ENCODE data around the gene PXDC1.

The PXDC1 gene, protein sequence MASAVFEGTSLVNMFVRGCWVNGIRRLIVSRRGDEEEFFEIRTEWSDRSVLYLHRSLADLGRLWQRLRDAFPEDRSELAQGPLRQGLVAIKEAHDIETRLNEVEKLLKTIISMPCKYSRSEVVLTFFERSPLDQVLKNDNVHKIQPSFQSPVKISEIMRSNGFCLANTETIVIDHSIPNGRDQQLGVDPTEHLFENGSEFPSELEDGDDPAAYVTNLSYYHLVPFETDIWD

DNA sequence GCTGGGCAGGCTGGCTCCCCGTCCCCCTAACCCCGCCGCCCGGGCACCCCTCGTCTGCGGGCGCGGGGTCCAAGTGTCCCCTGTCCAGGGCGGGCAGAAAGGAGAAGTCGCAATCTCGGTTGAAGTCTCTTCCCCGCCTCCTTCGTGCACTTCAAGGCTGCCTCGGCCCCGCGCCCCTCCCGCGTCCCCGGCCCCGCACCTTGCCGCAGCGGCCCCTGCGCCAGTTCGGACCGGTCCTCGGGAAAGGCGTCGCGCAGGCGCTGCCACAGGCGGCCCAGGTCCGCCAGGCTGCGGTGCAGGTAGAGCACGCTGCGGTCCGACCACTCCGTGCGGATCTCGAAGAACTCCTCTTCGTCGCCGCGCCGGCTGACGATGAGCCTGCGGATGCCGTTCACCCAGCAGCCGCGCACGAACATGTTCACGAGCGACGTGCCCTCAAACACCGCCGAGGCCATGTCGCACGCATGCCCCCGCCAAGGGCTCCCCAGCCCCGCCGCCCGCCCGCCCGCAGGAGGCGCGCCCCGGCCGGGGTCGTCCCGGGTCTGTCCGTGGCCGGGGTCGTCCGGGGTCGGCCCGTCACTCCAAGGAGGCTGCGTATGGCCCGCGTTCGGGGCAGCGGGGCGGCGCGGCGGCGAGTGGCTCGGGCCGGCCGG lies at the start of gene PXDC1:
TSS of gene PXDC1 (minus strand) at position 637 of the 653 bp plus-strand sequence. CDS start at position 455, 182 bp downstream.
- peak; percentile 49 for DNase-seq

DNA sequence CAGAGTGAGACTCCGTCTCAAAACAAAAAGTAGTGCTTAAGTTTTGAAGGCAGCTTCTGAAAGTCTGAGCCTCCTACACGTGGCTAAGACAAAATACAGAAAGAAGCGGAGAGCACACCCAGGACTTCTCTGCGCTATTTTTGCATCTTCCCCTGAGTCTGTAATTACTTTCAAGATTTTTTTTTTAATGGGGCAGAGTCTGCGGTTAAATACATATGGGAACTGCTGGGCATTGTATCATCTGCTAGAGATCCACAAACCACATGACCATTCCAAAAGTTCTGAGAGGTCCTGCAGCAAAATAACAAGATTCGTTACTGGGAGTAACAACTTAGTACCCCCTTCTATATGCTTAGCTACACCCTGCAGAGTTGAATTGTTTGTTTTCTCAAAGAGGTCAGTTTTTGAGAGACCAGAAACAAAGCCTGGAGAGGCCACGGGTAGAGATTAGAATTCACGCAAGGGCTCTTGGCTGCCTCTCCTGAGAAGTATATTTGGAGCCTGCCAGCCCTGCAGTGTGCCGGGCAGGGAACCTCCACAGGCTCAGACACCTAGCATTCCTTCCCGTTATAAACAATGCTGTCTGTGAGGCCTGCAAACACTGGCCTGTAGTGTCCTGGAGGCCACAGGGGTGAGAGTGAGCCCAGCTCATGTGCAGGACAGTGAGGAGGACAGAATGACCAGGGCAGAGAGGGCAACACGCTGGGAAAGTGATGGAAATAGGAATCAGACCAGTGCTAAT lies 49.5 kb upstream of the PXDC1 start:
- no peak for DNase-seq

DNA sequence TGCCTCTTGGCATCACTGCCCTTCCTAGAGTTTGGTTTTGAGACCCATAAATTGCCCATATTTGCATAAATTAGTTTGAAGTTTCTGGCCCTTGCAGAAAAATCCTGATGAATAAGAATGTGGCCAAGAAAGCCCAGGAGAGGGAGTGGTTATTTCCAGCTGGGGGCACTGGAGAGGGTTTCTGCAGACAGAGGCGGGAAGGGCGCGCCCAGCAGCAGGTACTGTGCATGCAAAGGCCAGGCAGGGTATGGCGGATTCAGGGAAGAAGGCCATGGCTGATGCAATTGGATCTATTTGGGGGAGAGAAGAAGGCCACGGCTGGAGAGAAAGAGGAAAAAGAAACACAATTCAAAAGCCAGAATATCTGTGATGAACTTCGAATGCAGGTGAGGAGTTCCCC lies 48.2 kb upstream of the PXDC1 start:
- no peak for DNase-seq

DNA sequence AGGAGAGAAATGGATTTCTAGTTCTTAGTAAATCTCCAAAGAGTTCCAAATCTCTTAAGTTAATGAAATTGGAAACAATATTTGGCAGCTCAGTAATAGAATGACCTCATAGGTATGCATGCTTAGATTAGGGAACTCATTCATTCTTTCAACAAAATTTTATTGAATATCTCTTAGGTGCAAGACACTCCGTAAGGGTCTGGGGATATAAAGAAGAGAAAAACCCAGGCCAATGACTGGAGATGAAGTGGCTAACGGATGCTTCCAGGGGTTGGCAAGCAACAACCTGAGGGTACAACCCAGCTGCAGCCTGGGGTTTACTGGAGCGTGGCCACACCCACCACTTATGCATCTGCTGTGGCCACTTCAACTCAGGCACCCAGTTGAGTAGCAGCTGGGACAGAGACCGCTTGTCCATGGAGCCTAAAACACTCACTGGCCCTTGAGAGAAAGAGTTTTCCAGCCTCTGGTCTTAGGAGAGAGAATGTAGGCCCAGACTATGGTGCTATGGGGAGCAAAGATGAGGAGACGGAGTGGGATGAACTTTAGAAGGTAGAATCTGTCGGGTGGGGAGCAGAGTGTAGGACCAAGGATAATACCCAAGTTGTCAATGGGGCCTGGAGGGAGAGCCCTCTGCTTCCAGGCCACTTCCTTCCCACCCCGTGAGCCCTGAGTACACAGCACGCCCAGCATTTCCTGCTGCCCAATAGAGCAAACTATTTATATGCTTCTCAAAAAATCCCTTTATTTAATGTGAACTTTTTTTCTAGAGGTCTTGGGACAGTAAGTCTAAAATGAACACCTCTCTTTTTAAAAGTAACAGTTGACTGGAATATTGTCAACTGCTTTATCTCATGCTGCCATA lies 46.8 kb upstream of the PXDC1 start:
- DNase-seq = no peak

DNA sequence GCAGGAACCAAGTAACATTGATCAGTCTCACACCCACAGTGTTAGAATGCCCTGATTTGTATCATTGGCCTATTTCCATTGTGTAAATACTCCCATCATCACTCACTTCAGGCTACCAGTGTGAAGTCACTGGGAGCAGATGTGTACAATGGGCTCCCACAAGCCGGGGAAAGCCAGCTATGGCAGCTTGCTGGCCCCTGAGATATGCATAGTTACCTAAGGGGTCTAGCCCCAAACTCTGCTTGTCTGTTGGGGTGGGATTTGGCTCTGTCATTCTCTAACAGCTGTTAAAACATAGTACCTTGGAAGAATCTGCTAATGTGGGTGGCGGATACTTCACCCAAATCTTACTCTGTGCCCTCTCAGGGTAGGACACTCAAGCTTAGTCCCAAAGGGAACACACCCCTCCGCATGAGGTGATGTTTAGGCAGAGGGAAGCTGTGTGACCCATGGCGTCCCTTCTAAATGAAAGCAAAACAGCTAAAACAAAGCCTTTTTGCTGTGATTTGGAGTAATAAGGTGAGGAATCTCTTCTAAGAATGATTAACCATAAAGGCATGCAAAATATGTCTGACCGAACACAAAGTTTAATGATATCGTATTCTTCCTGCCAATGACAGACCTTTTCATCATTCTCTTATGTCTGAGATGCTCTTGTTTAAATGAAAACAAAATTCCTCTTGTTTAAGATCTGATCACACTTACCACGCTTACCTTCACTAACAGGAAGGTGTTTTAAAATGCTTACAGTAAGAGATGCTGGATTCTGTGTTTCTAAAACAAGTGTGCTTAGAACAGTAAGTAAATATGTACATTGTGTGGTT lies 45.9 kb upstream of the PXDC1 start:
- DNase-seq = no peak

DNA sequence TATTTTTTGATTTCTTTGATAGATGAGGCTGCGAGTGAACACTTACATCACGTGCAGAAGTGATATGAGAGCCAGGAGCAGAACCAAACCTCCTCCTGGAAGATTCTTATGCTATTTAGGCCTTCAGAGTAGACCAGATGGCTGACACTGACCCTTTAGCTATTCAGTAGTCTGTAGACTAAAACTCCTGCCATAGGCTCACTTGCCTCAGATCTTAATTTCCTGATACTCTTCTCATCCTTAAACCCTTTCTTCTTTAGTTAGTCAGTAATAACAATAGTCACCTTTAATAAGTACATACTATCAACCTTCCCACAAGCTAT lies 45.2 kb upstream of the PXDC1 start:
- no peak for DNase-seq

DNA sequence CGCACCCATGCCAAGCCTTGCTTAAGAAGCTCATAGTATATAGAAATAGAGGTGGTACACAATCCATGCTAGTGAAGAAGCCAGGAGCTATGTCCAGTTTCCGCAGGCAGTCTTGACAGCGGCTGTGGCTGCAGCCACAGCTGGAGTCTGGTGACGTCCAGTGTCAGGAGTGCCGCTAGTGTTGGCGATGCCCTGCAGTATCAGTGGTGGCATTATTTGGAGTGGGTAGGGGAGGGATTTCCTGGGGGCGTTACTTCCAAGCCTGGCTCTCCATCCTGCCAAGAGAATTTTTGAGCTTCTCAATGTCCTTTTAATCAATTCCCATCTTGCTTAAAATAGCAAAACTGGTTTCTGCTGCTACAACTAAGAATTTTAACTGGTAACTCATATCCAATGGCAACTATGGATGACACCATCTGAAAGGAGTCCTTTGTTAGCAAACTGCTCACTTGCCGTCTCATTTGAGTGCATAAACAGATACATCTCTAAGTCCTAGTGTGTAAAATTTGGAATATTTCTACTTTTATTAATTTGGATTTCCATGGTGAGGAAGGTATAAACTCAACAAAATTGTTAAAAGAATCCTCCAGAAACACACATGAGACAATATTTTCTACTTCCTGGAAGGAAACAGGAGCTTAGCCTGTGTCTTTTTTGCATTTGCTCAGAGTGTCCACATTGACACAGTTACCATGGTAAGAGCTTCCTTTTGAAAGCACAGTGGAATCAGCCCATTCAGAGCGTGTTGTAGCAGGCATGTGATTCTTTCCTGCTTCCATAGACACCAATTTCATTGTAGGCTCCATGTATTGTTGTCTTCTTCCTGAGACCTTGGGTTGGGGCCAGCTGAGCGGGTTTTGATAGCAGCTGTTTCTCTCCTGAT lies 44.6 kb upstream of the PXDC1 start:
- DNase-seq = no peak

DNA sequence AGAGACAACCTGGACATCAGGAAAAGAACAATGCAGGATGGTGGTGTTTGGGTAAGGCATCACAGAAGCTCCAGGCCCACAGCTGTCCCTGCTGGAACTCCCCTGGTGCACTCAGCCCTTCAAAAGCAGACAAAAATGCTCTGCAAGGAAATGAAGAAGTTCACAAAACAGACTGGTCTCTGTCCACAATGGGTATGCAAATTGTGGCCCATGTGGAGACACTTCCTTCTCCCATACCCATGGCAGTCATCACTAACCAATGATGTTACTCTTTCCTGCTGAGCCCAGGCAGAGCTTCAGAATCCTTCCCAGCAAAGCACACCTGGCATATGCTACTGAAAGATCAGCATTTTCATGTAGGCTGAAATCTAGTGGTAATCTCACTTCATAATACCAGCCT lies 42.6 kb upstream of the PXDC1 start:
- DNase-seq = no peak

DNA sequence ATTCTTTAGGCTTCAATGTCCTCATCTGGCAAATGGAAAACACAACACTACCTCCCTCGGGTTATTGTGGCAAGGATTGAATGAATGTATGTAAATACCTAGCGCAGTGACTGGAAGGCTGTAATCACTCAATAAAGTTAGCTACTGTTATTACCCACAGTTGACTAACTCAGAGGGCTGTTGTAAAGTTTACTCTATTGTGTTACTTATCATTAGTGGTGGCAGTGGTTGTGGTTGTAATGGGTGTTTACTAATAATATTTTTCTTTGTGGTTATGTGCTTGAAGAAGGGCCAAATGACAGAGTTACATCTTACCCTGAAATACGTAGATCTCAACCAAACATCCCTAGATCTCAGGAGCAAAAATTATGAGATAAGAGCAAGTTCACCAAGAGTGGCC lies 42.0 kb upstream of the PXDC1 start:
- DNase-seq = no peak

DNA sequence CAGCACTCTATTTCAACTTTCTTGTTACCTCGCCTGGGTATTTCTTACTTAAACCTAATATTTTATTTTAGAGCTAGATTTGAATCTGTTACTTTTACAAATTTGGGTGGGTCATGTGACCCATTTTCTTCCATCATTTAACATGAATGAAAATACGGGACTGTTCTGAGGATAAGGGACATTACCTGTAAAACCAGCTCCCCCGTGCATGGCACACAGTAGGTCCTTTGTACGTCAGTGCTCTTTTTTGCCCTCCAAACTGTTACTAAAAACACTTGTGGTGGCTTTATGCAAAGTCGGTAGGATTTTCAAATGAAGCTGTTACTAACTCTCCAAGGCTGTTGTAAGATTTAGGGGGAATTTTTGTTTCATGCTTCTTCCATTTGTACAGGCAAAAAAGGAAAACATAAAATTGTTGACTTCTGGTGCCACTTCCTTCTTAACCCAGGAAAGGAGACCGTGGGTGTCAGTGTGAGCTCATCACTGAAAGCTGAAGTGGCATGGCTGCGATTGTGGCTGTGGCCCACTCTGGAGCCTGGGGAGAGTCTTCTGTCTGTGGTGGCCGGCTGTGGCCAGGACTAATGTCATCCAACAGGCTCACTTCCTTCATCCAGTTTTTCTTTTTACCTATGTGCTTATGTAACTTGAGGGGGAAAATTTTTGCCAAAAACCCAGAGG lies 40.2 kb upstream of the PXDC1 start:
- no peak for DNase-seq

DNA sequence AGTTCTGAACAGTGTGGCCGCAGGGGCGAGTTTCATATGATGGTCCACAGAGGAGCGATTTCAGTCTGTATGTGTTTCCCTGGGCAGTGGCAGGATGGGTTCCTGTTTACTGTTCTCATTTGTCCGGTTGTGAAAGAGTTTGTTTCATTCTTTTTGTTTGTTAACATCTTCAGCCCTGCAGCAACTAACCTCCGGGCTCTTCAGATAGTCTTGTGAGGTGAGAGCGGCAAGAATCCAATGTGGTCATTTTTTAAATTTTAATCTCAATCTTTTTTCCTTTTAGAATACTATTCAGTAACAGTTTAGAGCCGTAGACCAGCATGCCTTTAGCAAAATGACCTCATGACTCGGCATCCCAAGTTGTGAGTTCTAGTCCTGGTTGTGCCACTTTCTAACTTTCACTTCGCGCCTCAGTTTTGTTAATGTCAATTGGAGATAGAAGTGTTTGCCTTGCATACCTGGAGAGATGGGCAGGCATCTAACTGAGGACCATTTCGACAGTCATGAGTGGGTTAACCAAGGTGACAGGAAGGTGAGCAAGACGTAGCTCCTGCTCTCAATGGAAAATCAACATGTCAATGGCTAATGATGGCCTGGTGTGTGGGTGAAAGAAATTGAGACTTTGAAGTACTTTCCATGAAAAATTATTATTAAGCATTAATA lies 38.5 kb upstream of the PXDC1 start:
- DNase-seq = no peak

DNA sequence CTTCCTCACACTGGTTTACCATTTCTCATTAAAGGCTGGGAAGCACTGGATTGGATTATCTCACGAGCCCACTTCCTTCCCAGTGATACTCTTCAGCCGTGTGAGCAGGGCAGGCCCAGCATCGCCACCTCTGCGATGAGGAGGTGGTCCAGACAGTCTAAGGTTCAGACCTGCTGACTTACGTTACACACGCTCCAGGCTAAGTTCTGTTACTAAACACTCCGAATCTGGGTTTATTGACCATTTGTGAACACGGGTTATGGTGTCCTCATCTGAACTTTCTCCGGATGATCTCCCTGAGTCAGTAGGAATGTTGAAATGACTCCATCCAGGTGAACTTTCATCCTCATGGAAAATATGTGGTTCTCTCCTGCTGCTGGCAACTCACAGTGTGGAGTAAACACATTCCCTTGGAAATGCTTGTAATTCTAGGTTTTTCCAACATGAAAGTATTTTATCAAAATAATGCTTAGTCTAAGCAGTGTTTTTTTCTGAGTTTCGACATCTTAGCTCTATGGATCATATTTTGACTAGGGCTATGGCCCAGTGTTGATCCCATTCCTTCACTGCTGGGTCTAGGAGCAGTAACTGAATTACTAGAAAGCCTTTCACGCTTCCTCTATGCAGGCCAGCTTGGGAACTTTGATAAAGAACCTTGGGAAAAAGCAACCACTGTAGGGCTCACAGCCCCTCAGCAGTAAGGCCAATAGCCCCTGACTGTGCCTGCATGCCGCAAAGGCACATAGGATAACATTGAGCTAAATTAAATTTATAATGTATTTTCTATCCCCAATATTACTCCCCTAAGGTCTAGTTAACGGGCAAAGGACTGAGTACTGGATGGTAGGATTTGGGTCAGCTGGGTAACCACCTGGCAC lies 37.7 kb upstream of the PXDC1 start:
- no peak for DNase-seq

DNA sequence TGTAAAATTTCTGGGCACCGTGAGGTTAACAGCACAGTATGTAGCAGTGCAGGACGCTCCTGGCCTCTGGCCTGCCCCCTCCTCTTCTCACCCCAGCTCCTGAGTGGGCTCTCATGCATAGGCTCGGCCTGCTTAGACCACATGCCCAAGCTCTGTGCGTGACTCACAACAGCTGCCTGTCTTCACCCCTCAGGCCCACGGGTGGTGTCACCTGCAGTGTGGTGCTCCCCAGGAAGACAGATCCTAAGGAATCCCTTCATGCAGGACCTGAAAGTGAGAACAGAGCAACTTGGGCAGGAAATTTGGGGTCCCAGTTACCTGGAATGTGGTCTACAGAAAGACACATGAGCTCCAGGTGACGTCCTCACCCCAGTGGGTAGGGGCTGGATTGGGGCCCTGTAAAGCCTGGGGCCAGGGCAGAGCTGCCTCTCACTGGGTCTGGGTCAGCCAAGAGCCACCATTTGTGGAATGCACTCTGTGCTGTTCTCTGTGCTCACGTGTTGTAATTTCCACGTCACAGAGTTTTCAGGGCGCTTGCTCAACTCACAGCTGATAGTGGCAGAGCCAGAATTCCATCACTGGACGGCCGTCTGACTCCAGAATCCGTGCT lies 37.0 kb upstream of the PXDC1 start:
- DNase-seq = no peak

DNA sequence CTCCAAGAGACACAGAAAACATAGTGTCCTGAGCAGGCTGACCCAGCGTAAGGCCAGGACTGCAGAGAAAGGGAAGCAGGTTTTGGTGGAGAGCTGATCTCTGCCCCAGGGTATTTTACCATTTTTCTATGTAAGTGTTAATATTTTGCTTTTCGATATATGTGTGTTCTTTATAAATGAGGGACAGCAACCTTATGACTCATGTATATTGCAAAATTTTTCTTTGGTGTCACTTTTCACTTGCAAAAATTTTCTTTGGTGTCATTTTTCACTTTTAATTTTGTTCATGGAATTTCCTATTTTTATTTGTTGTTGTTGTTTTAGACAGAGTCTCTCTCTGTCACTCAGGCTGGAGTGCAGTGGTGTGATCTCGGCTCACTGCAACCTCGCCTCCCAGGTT lies 34.6 kb upstream of the PXDC1 start:
- no peak for DNase-seq

DNA sequence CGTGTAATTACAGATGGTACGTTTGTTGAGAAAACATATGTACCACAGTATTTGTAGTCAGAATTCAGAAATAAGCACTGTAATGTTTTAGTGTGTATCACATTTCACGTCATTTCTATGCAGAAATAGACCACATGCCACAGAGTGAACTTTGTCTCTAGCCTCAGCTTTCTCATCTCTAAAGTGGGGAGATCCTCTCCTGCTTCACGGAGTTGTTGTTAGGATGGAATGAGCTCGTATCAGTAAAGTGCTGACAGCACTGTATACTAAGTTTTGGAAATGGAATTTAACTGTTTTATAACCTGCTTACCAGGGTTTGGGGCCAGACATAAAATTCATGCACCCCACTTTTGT lies 34.2 kb upstream of the PXDC1 start:
- DNase-seq = no peak

DNA sequence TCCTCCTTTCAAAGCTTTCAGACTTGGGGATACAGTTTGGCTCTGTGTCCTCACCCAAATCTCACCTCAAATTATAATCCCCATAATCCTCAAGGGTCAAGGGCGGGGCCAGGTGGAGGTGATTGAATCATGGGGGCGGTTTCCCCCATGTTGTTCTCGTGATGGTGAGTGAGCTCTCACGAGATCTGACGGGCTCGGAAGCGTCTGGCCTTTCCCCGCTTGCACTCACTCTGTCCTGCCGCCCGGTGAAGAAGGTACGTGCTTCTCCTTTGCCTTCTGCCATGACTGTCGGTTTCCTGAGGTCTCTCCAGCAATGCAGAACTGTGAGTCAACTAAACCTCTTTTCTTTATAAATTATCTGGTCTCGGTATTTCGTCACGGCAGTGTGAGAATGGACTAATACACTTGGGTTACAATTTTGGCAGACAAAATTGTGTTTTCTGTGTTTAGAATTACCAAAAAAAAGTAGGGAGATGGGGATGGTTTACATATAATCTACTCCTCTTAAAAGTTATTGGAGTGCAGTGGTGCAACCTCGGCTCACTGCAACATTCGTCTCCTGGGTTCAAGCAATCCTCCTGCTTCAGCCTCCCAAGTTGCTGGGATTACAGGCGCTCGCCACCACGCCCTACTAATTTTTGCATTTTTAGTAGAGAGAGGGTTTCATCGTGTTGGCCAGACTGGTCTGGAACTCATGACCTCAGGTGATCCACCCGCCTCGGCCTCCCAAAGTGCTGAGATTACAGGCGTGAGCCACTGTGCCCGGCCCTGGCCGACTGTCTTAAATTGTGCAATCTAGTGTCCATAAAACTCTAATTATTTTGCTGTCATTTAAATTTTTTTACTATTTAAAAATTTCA lies 33.6 kb upstream of the PXDC1 start:
- DNase-seq = no peak

DNA sequence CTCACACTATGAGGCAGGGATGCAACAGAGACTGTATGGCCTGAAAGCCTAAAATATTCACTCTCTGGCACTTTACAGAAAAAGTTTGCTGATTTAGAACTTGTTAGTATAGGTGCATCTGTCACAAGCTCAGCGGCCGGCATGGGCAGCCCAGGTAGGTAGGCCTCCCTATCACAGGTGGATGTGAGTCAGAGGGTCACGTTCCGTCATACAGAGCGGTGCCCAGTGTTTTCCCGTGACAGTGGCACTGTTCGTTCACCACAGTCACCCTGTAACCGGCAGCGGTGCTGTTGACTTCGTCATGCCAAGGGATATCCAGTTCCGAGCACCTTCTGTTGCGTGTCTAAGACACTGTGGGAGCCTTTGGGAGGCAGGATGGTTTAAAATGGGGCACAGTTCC lies 32.9 kb upstream of the PXDC1 start:
- no peak for DNase-seq
